ENCODE data around the gene TTLL11. TPM values are rescaled to one million over a fixed set of nuclear protein-coding genes. Genes with fewer than 3 reads are reported as not detected.

Gene TTLL11
- total RNA-seq, 2 donors from 2014 or later: 6.2 to 7.7 TPM

DNA sequence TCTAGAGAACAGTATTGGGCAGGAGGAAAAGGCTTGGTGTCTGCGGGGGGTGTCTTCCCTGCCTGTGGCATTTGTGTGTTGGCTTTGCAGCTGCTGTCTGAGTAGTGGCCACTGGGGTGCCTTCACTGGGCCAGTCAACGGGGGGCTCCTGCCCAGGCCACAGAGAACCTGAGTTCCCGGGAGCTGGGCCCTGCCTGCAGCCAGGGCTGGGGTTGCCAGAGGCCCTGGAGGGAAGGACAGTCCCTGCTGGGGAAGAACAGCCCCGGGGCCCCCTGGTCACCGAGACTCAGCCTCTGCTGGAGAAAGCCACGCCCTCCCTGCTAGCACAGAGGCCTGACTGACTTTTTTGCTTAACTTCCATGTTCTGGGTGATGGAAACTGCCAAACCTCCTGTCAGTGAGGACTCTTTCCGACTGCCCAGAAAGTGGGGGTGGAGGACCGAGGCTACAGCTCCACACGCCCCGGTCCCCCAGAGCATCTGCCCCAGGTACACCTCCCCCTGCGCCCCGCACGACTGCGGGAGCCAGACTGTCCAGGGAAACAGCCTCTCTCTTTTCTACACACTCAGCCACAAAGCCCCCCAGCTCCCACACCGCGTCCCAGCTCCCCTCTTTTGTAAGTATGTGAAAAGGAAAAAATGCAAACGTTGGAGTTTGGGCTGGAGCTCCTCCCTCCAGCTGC lies 308.2 kb downstream of the TTLL11 start:
- DNase-seq (ENCODE audit: low spot score): no peak
- no peaks in the 10 kb centered on the region for H3K36me3 Mint-ChIP-seq
- no peaks in the 10 kb centered on the region for H3K4me1 Mint-ChIP-seq (ENCODE audit: low read depth in 2 of 2)
- H3K27me3 Mint-ChIP-seq: peaks cover 8 to 15% of the 10 kb centered on the region in 2 donors
- no peak for ATAC-seq
- H3K27ac Mint-ChIP-seq: no peak overlapping the region
- no peak overlapping the region for H3K4me3 Mint-ChIP-seq
- H3K9me3 Mint-ChIP-seq: no peaks in the 10 kb centered on the region

GRCh38 chr9:121783521-121784507 lies 309.3 kb downstream of the TTLL11 start:
- Mint-ChIP-seq H3K36me3 (peaks cover 4% of the 10 kb centered on the region), H3K27me3 (peaks cover 1 to 15% of the 10 kb centered on the region in 2 donors), H3K4me3 (no peak overlapping the region), H3K9me3 (no peaks in the 10 kb centered on the region), H3K4me1 (ENCODE audit: low read depth in 2 of 2) (no peaks in the 10 kb centered on the region), H3K27ac (no peak overlapping the region)
- DNase-seq (ENCODE audit: low spot score) (no peak), ATAC-seq (no peak)

GRCh38 chr9:121783111-121783510 lies 310.0 kb downstream of the TTLL11 start:
- no peaks in the 10 kb centered on the region for H3K9me3 Mint-ChIP-seq
- H3K27ac Mint-ChIP-seq: no peak overlapping the region
- peaks cover 4% of the 10 kb centered on the region for H3K36me3 Mint-ChIP-seq
- no peak for DNase-seq (ENCODE audit: low spot score)
- H3K27me3 Mint-ChIP-seq: peaks cover 0 to 13% of the 10 kb centered on the region in 2 donors
- no peak overlapping the region for H3K4me3 Mint-ChIP-seq
- H3K4me1 Mint-ChIP-seq (ENCODE audit: low read depth in 2 of 2): no peaks in the 10 kb centered on the region
- no peak for ATAC-seq

- Mint-ChIP-seq H3K27ac (no peak overlapping the region), H3K9me3 (no peaks in the 10 kb centered on the region), H3K36me3 (peaks cover 4% of the 10 kb centered on the region), H3K4me1 (ENCODE audit: low read depth in 2 of 2) (no peaks in the 10 kb centered on the region), H3K4me3 (no peak overlapping the region), H3K27me3 (peaks cover 0 to 10% of the 10 kb centered on the region in 2 donors)
- DNase-seq (ENCODE audit: low spot score) (no peak), ATAC-seq (no peak)
Measured at GRCh38 chr9:121782514-121783110, 310.5 kb downstream of the TTLL11 start.

DNA sequence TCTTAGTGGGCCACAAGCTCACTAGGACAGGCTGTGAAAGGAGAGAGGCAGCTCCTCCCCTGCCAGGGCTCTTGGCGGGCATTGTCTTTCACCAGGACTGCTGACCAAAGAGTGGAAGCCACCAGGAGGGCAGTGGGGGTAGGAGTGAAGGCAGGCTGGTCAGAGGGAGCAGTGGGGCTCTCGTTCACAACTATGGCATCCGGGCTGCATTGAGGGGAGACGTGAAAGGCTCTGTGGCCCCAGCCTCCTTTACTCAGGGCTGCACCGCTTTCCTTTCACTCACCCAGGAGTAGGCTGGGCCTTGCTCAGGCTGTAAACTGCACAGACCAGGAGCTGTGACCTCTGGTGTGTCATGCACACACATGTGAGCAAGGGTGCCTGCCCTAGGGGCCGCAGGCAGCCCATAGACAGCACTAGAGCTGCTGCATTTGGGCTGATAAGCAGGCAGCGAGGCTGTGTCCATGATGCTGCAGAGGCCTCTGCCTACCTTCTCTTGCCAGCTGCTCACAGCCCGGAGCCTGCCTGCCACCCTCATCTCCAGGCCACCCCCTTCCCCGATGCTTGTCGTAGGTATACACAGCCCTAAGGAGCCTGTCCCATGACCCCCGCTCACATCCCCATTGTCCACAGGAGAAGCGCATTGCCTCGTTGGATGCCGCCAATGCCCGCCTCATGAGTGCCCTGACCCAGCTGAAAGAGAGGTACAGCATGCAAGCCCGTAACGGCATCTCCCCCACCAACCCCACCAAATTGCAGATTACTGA lies 311.2 kb downstream of the TTLL11 start:
- no peak overlapping the region for H3K4me3 Mint-ChIP-seq
- no peak overlapping the region for H3K27ac Mint-ChIP-seq
- DNase-seq (ENCODE audit: low spot score) (no peak), ATAC-seq (no peak)
- H3K36me3 Mint-ChIP-seq: peaks cover 4% of the 10 kb centered on the region
- peaks cover 0 to 10% of the 10 kb centered on the region in 2 donors for H3K27me3 Mint-ChIP-seq
- H3K4me1 Mint-ChIP-seq (ENCODE audit: low read depth in 2 of 2): no peaks in the 10 kb centered on the region
- H3K9me3 Mint-ChIP-seq: no peaks in the 10 kb centered on the region

DNA sequence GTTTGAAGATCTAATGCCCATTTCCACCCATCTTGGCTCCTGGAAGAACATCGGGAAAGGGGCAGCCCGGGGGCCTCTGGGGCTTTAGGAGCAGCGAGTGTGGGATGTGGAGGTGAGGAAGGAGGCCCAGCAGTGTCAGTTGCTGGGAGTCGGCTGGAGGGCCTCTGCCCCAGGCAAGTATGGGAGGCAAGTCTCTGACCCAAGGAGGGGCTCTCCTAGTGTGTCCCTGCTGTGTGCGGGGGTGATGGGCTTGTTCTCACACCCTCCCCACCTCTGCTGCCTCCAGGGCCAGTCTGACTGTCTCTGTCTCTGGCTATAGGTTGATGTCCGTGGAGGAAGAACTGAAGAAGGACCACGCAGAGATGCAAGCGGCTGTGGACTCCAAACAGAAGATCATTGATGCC lies 312.0 kb downstream of the TTLL11 start:
- Mint-ChIP-seq H3K4me1 (ENCODE audit: low read depth in 2 of 2) (no peaks in the 10 kb centered on the region), H3K27ac (no peak overlapping the region), H3K4me3 (no peak overlapping the region), H3K27me3 (peaks cover 0 to 6% of the 10 kb centered on the region in 2 donors), H3K36me3 (peaks cover 4% of the 10 kb centered on the region), H3K9me3 (no peaks in the 10 kb centered on the region)
- no peak for ATAC-seq
- DNase-seq (ENCODE audit: low spot score): no peak

DNA sequence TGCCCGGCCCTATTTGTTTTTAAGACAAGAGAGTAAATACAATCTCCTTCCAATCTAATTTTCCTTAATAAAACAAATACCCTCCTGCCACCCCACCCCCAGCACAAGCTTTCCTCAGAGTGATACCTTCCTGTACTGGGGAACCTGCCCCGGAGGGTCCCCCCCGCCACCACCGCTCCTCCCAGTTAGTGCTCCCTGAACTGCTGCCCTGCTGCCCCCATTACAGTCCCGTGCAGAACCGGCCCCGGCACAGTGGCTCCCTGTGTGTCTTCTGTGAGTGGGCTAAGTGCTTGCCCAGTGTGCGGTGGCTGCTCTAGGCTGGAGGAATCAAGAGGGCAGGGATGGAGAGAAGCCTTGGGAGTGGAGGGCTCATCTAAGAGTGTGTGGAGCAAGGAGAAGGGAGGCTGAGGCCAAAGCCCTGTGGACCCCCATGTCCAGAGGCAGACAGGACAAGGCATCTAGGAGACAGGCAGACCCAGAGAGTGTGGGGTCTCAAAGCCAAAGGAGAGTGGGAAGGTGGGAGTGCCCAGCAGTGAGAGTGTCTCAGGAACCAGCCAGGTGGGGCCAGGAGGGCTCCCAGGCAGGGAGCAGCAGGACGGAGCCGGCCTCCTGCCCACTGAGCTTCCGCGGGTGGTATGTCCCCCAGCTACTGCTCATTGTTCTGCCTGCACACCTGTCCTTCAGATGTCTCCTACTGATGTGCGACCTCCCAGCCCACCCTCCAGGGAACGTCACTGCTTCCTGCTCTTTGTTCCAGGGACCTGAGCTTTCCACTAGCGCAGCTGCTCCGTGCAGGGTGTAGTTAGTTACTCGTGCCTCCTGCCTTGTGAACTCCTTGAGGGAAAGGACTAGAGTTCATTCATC lies 312.7 kb downstream of the TTLL11 start:
- no peak overlapping the region for H3K4me3 Mint-ChIP-seq
- DNase-seq (ENCODE audit: low spot score) (no peak), ATAC-seq (no peak)
- no peaks in the 10 kb centered on the region for H3K9me3 Mint-ChIP-seq
- no peaks in the 10 kb centered on the region for H3K4me1 Mint-ChIP-seq (ENCODE audit: low read depth in 2 of 2)
- H3K36me3 Mint-ChIP-seq: peaks cover 4% of the 10 kb centered on the region
- peaks cover 0 to 6% of the 10 kb centered on the region in 2 donors for H3K27me3 Mint-ChIP-seq
- no peak overlapping the region for H3K27ac Mint-ChIP-seq

DNA sequence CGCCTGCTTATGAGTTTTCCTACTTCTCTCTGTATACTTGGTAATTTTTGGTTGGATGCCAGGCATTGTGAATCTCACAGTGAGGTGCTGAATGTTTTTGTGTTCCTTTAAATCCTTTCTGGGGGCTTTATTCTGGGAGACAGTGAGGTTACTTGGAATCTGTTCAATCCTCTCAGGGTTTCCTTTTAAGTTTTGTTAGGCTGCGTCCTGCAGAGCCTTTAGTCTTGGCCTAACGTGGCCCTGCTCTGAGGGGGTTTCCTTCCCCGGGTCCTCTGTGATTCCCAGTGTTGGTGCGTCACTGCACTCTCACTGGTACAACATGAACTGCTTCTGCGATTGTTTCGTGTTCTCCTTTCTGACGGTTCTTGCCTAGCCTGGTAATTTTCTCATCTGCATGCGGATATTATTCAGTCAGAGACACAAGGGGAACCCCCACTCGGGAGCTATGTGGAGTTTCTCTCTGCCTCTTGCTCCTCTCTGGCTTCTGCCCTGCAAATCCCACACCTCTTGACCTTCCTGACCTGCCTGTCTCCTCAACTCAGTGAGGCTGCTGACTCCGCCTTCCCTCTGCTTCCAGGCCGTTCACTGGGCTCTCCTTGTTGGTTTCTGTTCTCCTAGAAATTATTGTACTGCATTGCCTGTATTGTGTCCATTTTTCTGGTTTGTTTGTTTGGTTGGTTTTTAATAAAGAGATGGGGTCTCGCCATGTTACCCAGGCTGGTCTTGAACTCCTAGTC lies 313.6 kb downstream of the TTLL11 start:
- H3K4me3 Mint-ChIP-seq: no peak overlapping the region
- H3K27ac Mint-ChIP-seq: no peak overlapping the region
- H3K4me1 Mint-ChIP-seq (ENCODE audit: low read depth in 2 of 2): no peaks in the 10 kb centered on the region
- H3K36me3 Mint-ChIP-seq: peaks cover 4% of the 10 kb centered on the region
- no peaks in the 10 kb centered on the region for H3K9me3 Mint-ChIP-seq
- H3K27me3 Mint-ChIP-seq: peaks cover 0 to 6% of the 10 kb centered on the region in 2 donors
- ATAC-seq: no peak
- no peak for DNase-seq (ENCODE audit: low spot score)

DNA sequence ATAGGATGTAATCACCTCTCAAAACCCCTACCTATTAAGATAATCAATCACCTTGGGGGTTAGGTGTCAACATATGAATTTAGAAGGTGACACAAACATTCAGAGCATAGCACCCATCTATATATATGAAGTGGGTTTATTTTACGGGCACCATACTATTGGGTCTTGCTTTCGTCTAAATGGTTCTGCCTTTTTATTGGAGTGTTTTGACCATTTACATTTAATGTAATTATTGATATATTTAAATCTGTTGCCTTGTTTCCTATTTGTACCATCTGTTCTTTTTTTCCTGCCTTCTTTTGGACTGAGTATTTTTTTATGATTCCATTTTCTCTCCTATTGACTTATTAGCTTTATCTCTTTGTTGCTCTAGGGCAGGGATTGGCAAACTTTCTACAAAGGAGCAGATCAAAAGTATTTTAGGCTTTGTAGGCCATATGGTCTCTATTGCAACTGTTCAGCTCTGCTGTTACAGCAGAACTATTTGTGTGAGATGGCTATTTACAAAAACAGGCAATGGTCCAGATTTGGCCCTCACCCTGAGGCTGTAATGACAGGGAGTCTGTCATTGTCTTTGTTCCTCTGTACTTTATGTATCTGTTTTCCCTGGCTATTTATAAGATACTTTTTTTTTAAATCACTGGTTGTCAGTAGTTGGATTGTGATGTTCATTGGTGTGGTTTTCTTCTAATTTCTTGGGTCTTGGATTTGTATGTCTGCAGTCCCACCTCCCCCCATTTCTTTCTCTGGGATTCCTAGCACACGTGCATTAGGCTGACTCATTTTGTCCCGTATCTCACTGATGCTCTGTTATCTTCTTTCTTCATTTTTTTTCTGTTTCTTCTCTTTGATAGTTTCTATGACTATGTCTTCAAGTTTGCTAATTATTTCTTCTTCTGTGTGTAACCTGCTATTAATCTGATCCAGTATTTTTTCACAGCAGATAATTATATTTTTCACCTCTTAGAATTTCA lies 314.6 kb downstream of the TTLL11 start:
- Mint-ChIP-seq H3K27ac (no peak overlapping the region), H3K9me3 (no peaks in the 10 kb centered on the region), H3K4me3 (no peak overlapping the region), H3K36me3 (peaks cover 4% of the 10 kb centered on the region), H3K4me1 (ENCODE audit: low read depth in 2 of 2) (no peaks in the 10 kb centered on the region), H3K27me3 (peaks cover 0 to 6% of the 10 kb centered on the region in 2 donors)
- ATAC-seq: no peak
- no peak for DNase-seq (ENCODE audit: low spot score)

DNA sequence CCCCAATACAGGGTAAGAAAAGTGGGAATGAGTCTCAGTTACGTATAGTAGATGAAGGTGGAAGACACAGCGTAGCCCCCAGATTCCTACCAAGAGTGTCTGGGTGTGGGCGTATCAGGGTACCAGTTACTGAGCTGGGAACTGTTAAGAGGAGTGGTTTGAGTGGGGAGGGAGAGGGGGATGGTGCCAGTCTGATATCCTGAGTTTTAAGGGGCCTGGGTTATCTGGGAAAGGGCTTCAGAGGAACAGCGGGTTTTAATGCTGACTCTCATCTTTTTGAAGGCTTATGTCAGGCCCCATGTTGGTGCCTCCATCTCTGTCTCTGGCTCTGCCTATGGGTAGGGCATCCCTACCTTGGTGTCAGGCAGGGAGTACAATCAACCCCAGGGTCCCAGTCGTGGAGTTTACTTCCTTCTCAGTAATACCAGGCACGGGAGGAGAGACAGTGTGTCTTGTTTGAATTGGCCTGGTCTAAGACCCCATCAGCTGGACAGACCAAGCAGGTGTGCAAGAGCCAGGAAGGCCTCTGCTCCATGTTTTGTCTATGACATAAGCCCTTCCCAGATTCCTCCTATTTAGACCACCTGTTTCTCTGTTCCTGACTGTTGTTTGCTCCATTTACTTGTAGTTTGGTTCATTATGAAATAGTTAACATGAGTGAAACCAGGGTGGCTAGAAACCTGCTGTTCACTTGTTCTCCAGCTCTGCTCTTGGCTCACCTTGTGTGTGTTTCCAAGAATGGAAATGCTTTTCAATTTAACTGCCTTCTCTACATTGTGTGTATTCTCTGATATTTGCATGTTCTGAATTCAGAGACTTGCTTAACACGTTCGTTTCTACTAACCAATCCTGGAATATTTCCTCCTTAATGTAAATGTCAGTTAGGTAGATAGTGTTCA lies 316.1 kb downstream of the TTLL11 start:
- H3K4me3 Mint-ChIP-seq: no peak overlapping the region
- H3K27ac Mint-ChIP-seq: no peak overlapping the region
- no peaks in the 10 kb centered on the region for H3K4me1 Mint-ChIP-seq (ENCODE audit: low read depth in 2 of 2)
- H3K36me3 Mint-ChIP-seq: peaks cover 4% of the 10 kb centered on the region
- H3K9me3 Mint-ChIP-seq: no peaks in the 10 kb centered on the region
- DNase-seq (ENCODE audit: low spot score) (no peak), ATAC-seq (no peak)
- peaks cover 0 to 6% of the 10 kb centered on the region in 2 donors for H3K27me3 Mint-ChIP-seq

Data from natural killer cell treated with Interleukin-12 subunit alpha and Interleukin-12 subunit beta and Interleukin-15 and Interleukin-18, amount 100 ng/mL, for 72 hours (primary cell).